Measurements from ENCODE around the gene POLH. TPM values are rescaled to one million over a fixed set of nuclear protein-coding genes. Genes with fewer than 3 reads are reported as not detected.

Gene POLH
- total RNA-seq, 4 donors from 2014 or later: 14.2 to 24.3 (median 17.0) TPM

DNA sequence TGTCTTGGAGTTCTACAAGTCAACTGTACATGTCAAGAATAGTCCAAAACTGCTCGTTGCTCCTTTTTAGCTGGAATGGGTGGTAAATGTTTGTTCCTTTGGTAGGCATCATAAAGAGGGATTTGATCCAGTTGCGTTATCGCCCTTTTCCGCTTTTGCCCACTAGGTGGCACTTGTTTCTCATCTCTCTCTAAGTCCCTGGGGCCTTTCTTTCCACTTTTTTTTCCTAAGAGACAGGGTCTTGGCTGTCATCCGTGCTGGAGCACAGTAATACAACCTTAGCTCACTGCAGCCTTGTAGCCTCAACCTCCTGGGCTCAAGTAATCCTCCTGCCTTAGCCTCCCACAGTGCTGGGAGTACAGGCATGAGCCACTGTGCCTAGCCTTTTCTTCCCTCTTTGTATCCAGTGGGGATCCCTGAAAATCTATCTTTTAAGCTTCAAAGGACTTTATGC is 32.4 kb downstream of the POLH start:
- peak in 1 of 2 donors; percentile 67 for DNase-seq (ENCODE audit: low spot score in 2 of 2)

DNA sequence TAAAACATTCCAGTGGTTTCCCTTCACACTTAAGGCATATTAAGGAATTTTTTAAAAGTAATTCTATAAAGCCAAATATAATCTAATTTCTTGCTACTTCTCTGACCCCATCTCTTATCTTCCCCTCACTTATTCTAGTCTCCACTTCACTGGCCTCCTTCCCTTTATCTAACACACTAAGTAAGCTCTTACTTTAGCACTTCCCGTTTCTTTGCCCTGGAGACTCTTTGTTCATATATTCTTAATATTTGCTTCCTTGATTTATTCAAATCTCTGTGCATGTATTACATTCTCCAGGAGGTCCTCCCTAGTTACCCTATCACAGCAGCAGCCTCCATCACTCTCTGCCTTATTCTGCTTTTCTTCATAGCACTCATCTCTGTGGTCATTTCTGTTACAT is 32.8 kb downstream of the POLH start:
- Histone ChIP-seq H3K4me1 (peaks cover 6% of the 10 kb centered on the region), H3K4me3 (no peak overlapping the region), H3K27me3 (no peaks in the 10 kb centered on the region), H3K27ac (no peak overlapping the region), H3K9me3 (no peaks in the 10 kb centered on the region), H3K36me3 (peaks cover 63% of the 10 kb centered on the region)
- TF ChIP-seq POLR2A (IDR thresholded peaks at IDR 0.05) (no peak), EP300 (IDR thresholded peaks at IDR 0.05) (no peak), POLR2AphosphoS5 (IDR thresholded peaks at IDR 0.05) (no peak)
- TF ChIP-seq, protein P1, sequence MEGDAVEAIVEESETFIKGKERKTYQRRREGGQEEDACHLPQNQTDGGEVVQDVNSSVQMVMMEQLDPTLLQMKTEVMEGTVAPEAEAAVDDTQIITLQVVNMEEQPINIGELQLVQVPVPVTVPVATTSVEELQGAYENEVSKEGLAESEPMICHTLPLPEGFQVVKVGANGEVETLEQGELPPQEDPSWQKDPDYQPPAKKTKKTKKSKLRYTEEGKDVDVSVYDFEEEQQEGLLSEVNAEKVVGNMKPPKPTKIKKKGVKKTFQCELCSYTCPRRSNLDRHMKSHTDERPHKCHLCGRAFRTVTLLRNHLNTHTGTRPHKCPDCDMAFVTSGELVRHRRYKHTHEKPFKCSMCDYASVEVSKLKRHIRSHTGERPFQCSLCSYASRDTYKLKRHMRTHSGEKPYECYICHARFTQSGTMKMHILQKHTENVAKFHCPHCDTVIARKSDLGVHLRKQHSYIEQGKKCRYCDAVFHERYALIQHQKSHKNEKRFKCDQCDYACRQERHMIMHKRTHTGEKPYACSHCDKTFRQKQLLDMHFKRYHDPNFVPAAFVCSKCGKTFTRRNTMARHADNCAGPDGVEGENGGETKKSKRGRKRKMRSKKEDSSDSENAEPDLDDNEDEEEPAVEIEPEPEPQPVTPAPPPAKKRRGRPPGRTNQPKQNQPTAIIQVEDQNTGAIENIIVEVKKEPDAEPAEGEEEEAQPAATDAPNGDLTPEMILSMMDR (IDR thresholded peaks at IDR 0.05): no peak
- no peak for DNase-seq (ENCODE audit: low spot score in 2 of 2)
- 67% methylated on average over 1 of the region's 1 CpG for WGBS

More for the DNA sequence above, 32.4 kb downstream of the POLH start:
- under 1% methylated on average over 5 of the region's 5 CpGs for WGBS
- Histone ChIP-seq H3K36me3 (peaks cover 63% of the 10 kb centered on the region), H3K9me3 (no peaks in the 10 kb centered on the region), H3K4me1 (peaks cover 6% of the 10 kb centered on the region), H3K27me3 (no peaks in the 10 kb centered on the region), H3K4me3 (no peak overlapping the region), H3K27ac (no peak overlapping the region)
- TF ChIP-seq EP300 (IDR thresholded peaks at IDR 0.05) (no peak), POLR2AphosphoS5 (IDR thresholded peaks at IDR 0.05) (no peak)
- TF ChIP-seq, protein P1 (IDR thresholded peaks at IDR 0.05): peak; percentile 48 to 71

DNA sequence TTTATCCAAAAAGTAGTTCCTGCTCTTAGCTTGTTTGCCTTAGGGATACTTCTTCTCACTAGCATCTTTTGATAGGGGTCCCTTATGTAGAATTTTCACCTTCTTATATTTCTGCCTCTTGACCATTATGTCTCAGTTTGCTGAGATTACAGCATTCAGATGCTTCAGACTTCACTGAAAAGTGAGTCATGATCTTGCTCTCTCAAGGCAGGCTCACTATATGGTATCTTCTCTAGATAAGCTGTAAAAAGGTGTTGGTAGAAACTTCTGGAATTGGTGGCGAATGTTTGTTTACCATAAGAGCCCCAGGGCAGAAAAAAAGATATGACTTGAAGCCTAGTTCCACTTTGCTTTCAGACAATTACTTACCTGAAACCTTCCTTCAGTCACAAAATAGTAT is 33.4 kb downstream of the POLH start:
- DNase-seq (ENCODE audit: low spot score in 2 of 2): no peak
- no peak overlapping the region for H3K27ac ChIP-seq
- peaks cover 65% of the 10 kb centered on the region for H3K36me3 ChIP-seq
- TF ChIP-seq, protein P1 (IDR thresholded peaks at IDR 0.05): no peak
- TF ChIP-seq EP300 (IDR thresholded peaks at IDR 0.05): no peak
- TF ChIP-seq POLR2A (IDR thresholded peaks at IDR 0.05): no peak
- TF ChIP-seq POLR2AphosphoS5 (IDR thresholded peaks at IDR 0.05): no peak
- H3K4me3 ChIP-seq: no peak overlapping the region
- H3K27me3 ChIP-seq: no peaks in the 10 kb centered on the region
- H3K9me3 ChIP-seq: no peaks in the 10 kb centered on the region
- 86% methylated on average over 1 of the region's 1 CpG for WGBS
- peaks cover 6% of the 10 kb centered on the region for H3K4me1 ChIP-seq

DNA sequence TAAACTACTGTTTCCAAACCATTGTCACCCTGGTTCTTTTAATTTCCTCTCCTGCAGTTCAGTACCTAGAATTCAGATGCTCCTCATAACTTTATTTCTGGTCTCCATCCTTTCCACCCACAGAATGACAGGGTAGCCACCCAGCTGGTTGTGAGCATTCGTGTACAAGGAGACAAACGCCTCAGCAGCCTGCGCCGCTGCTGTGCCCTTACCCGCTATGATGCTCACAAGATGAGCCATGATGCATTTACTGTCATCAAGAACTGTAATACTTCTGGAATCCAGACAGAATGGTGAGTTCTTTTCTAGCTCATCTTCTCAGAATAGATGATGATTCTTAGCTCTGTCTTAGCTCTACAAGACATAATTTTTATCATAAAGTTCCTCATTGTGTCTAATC is 34.4 kb downstream of the POLH start:
- WGBS: 93% methylated on average over 5 of the region's 5 CpGs
- Histone ChIP-seq H3K4me1 (peaks cover 6% of the 10 kb centered on the region), H3K27me3 (no peaks in the 10 kb centered on the region), H3K27ac (no peak overlapping the region), H3K36me3 (peaks cover 68% of the 10 kb centered on the region), H3K4me3 (no peak overlapping the region), H3K9me3 (no peaks in the 10 kb centered on the region)
- no peak for DNase-seq (ENCODE audit: low spot score in 2 of 2)
- no peak for TF ChIP-seq POLR2A (IDR thresholded peaks at IDR 0.05)
- TF ChIP-seq, protein P1 (IDR thresholded peaks at IDR 0.05): no peak
- no peak for TF ChIP-seq POLR2AphosphoS5 (IDR thresholded peaks at IDR 0.05)
- no peak for TF ChIP-seq EP300 (IDR thresholded peaks at IDR 0.05)

DNA sequence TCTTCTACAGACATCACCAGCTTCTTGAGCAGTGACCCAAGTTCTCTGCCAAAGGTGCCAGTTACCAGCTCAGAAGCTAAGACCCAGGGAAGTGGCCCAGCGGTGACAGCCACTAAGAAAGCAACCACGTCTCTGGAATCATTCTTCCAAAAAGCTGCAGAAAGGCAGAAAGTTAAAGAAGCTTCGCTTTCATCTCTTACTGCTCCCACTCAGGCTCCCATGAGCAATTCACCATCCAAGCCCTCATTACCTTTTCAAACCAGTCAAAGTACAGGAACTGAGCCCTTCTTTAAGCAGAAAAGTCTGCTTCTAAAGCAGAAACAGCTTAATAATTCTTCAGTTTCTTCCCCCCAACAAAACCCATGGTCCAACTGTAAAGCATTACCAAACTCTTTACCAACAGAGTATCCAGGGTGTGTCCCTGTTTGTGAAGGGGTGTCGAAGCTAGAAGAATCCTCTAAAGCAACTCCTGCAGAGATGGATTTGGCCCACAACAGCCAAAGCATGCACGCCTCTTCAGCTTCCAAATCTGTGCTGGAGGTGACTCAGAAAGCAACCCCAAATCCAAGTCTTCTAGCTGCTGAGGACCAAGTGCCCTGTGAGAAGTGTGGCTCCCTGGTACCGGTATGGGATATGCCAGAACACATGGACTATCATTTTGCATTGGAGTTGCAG is 37.9 kb downstream of the POLH start:
- WGBS: 92% methylated on average over 6 of the region's 6 CpGs
- Histone ChIP-seq H3K4me1 (no peaks in the 10 kb centered on the region), H3K27ac (no peak overlapping the region), H3K36me3 (peaks cover 62% of the 10 kb centered on the region), H3K9me3 (no peaks in the 10 kb centered on the region), H3K27me3 (no peaks in the 10 kb centered on the region), H3K4me3 (no peak overlapping the region)
- no peak for TF ChIP-seq POLR2AphosphoS5 (IDR thresholded peaks at IDR 0.05)
- TF ChIP-seq, protein P1 (IDR thresholded peaks at IDR 0.05): no peak
- TF ChIP-seq EP300 (IDR thresholded peaks at IDR 0.05): no peak
- TF ChIP-seq POLR2A (IDR thresholded peaks at IDR 0.05): no peak
- DNase-seq (ENCODE audit: low spot score in 2 of 2): no peak
